Activated naive CD8-positive, alpha-beta T cell (primary cell): Measurements from ENCODE around the gene JMY.

Experiments
- H3K27ac Mint-ChIP-seq: one replicate; pipeline ENCODE4 v1.8.0; 2021; ENCODE audit warnings: mixed read lengths
- H3K27me3 Mint-ChIP-seq: one replicate; pipeline ENCODE4 v1.8.0; 2021; ENCODE audit warnings: mixed read lengths
- H3K36me3 Mint-ChIP-seq: one replicate; pipeline ENCODE4 v1.8.0; 2021; ENCODE audit warnings: mixed read lengths
- H3K4me1 Mint-ChIP-seq: one replicate; pipeline ENCODE4 v1.8.0; 2021; ENCODE audit warnings: low read depth, mixed read lengths
- H3K4me3 Mint-ChIP-seq: one replicate; pipeline ENCODE4 v1.8.0; 2021; ENCODE audit warnings: mild to moderate bottlenecking, mixed read lengths
- H3K9me3 Mint-ChIP-seq: one replicate; pipeline ENCODE4 v1.8.0; 2021; ENCODE audit warnings: low read depth, mixed read lengths

JMY gene

GRCh38 chr5:79295029-79295428 is 59.1 kb downstream of the JMY start:
- Mint-ChIP-seq H3K27me3 (no peaks in the 10 kb centered on the region), H3K9me3 (no peaks in the 10 kb centered on the region), H3K27ac (no peak overlapping the region), H3K36me3 (peaks cover 8% of the 10 kb centered on the region), H3K4me3 (no peak overlapping the region), H3K4me1 (no peaks in the 10 kb centered on the region)

- H3K9me3 Mint-ChIP-seq: no peaks in the 10 kb centered on the region
- peaks cover 15% of the 10 kb centered on the region for H3K36me3 Mint-ChIP-seq
- no peak overlapping the region for H3K4me3 Mint-ChIP-seq
- no peak overlapping the region for H3K27ac Mint-ChIP-seq
- no peaks in the 10 kb centered on the region for H3K27me3 Mint-ChIP-seq
- H3K4me1 Mint-ChIP-seq: no peaks in the 10 kb centered on the region
Measured at GRCh38 chr5:79297661-79298060, 61.7 kb downstream of the JMY start.

GRCh38 chr5:79301046-79301712 is 65.2 kb downstream of the JMY start:
- Mint-ChIP-seq H3K9me3 (no peaks in the 10 kb centered on the region), H3K27me3 (no peaks in the 10 kb centered on the region), H3K36me3 (peaks cover 11% of the 10 kb centered on the region), H3K27ac (no peak overlapping the region), H3K4me3 (no peak overlapping the region), H3K4me1 (no peaks in the 10 kb centered on the region)

GRCh38 chr5:79302454-79302853 is 66.5 kb downstream of the JMY start:
- Mint-ChIP-seq H3K36me3 (peaks cover 20% of the 10 kb centered on the region), H3K4me1 (no peaks in the 10 kb centered on the region), H3K4me3 (no peak overlapping the region), H3K27me3 (no peaks in the 10 kb centered on the region), H3K27ac (no peak overlapping the region), H3K9me3 (no peaks in the 10 kb centered on the region)

- H3K36me3 Mint-ChIP-seq: peaks cover 13% of the 10 kb centered on the region
- no peak overlapping the region for H3K27ac Mint-ChIP-seq
- no peaks in the 10 kb centered on the region for H3K9me3 Mint-ChIP-seq
- no peak overlapping the region for H3K4me3 Mint-ChIP-seq
- no peaks in the 10 kb centered on the region for H3K4me1 Mint-ChIP-seq
- H3K27me3 Mint-ChIP-seq: no peaks in the 10 kb centered on the region
Measured at GRCh38 chr5:79305706-79306105, 69.8 kb downstream of the JMY start.

GRCh38 chr5:79318935-79319614 is 83.1 kb downstream of the JMY start:
- Mint-ChIP-seq H3K4me3 (no peak overlapping the region), H3K9me3 (no peaks in the 10 kb centered on the region), H3K27ac (no peak overlapping the region), H3K4me1 (no peaks in the 10 kb centered on the region), H3K27me3 (no peaks in the 10 kb centered on the region), H3K36me3 (peaks cover 24% of the 10 kb centered on the region)

- H3K4me1 Mint-ChIP-seq: no peaks in the 10 kb centered on the region
- H3K36me3 Mint-ChIP-seq: no peaks in the 10 kb centered on the region
- H3K4me3 Mint-ChIP-seq: no peak overlapping the region
- no peaks in the 10 kb centered on the region for H3K27me3 Mint-ChIP-seq
- no peak overlapping the region for H3K27ac Mint-ChIP-seq
- H3K9me3 Mint-ChIP-seq: peaks cover 4% of the 10 kb centered on the region
Measured at GRCh38 chr5:79329453-79329852, 93.5 kb downstream of the JMY start.

GRCh38 chr5:79330071-79330470 is 94.1 kb downstream of the JMY start:
- no peaks in the 10 kb centered on the region for H3K36me3 Mint-ChIP-seq
- no peak overlapping the region for H3K27ac Mint-ChIP-seq
- no peaks in the 10 kb centered on the region for H3K27me3 Mint-ChIP-seq
- H3K4me3 Mint-ChIP-seq: no peak overlapping the region
- no peaks in the 10 kb centered on the region for H3K4me1 Mint-ChIP-seq
- peaks cover 4% of the 10 kb centered on the region for H3K9me3 Mint-ChIP-seq

- no peak overlapping the region for H3K27ac Mint-ChIP-seq
- no peaks in the 10 kb centered on the region for H3K4me1 Mint-ChIP-seq
- peaks cover 8% of the 10 kb centered on the region for H3K27me3 Mint-ChIP-seq
- no peak overlapping the region for H3K4me3 Mint-ChIP-seq
- H3K9me3 Mint-ChIP-seq: peaks cover 4% of the 10 kb centered on the region
- peaks cover 2% of the 10 kb centered on the region for H3K36me3 Mint-ChIP-seq
Measured at GRCh38 chr5:79333852-79334557, 98.1 kb downstream of the JMY start.

- H3K9me3 Mint-ChIP-seq: no peaks in the 10 kb centered on the region
- H3K36me3 Mint-ChIP-seq: no peaks in the 10 kb centered on the region
- no peaks in the 10 kb centered on the region for H3K27me3 Mint-ChIP-seq
- H3K4me3 Mint-ChIP-seq: no peak overlapping the region
- no peak overlapping the region for H3K27ac Mint-ChIP-seq
- no peaks in the 10 kb centered on the region for H3K4me1 Mint-ChIP-seq
Measured at GRCh38 chr5:79346420-79346824, 110.5 kb downstream of the JMY start.

GRCh38 chr5:79349047-79349446 is 113.1 kb downstream of the JMY start:
- Mint-ChIP-seq H3K36me3 (no peaks in the 10 kb centered on the region), H3K4me1 (no peaks in the 10 kb centered on the region), H3K27me3 (no peaks in the 10 kb centered on the region), H3K27ac (no peak overlapping the region), H3K4me3 (no peak overlapping the region), H3K9me3 (no peaks in the 10 kb centered on the region)

GRCh38 chr5:79349881-79350280 is 114.0 kb downstream of the JMY start:
- no peaks in the 10 kb centered on the region for H3K27me3 Mint-ChIP-seq
- no peak overlapping the region for H3K27ac Mint-ChIP-seq
- no peaks in the 10 kb centered on the region for H3K4me1 Mint-ChIP-seq
- H3K4me3 Mint-ChIP-seq: no peak overlapping the region
- H3K9me3 Mint-ChIP-seq: no peaks in the 10 kb centered on the region
- H3K36me3 Mint-ChIP-seq: no peaks in the 10 kb centered on the region

GRCh38 chr5:79357398-79357797 is 121.5 kb downstream of the JMY start:
- Mint-ChIP-seq H3K9me3 (peaks cover 3% of the 10 kb centered on the region), H3K4me3 (no peak overlapping the region), H3K27me3 (peaks cover 9% of the 10 kb centered on the region), H3K27ac (no peak overlapping the region), H3K36me3 (peaks cover 5% of the 10 kb centered on the region), H3K4me1 (no peaks in the 10 kb centered on the region)
